ENCODE data around the gene STKLD1.

Gene STKLD1

GRCh38 chr9:133400292-133400691, 24.1 kb downstream of the STKLD1 start:
- no peak for TF ChIP-seq CTCF (conservative IDR thresholded peaks at IDR 0.05)
- H3K27ac ChIP-seq, result no peak overlapping the region

GRCh38 chr9:133401588-133401987, 25.4 kb downstream of the STKLD1 start:
- H3K27ac ChIP-seq, result no peak overlapping the region
- TF ChIP-seq CTCF (conservative IDR thresholded peaks at IDR 0.05), result no peak

- TF ChIP-seq CTCF (conservative IDR thresholded peaks at IDR 0.05), result no peak
- H3K27ac ChIP-seq, result no peak overlapping the region; the same call in 1 of the 2 replicates
Observed at GRCh38 chr9:133402689-133403088, 26.5 kb downstream of the STKLD1 start.

- peak; percentile 95 for TF ChIP-seq CTCF (conservative IDR thresholded peaks at IDR 0.05)
- peak overlapping the region; percentile 32 for H3K27ac ChIP-seq
Observed at GRCh38 chr9:133403766-133404453, 27.7 kb downstream of the STKLD1 start.

GRCh38 chr9:133404454-133405002, 28.4 kb downstream of the STKLD1 start:
- no peak for TF ChIP-seq CTCF (conservative IDR thresholded peaks at IDR 0.05)
- peak overlapping the region; percentile 32; the same call in 1 of the 2 replicates for H3K27ac ChIP-seq

- H3K27ac ChIP-seq, result no peak overlapping the region
- TF ChIP-seq CTCF (conservative IDR thresholded peaks at IDR 0.05), result no peak
Observed at GRCh38 chr9:133405508-133406438, 29.6 kb downstream of the STKLD1 start.
